PC-3 (cell line): ENCODE measurements around the gene ADAMTSL1. TPM values are rescaled to one million over a fixed set of nuclear protein-coding genes. Genes with fewer than 3 reads are reported as not detected.

Experiments used
- ATAC-seq: fragments of 200-7000 bp; cut with Tn5 transposase; 2 replicates; pipeline ENCODE4 v1.9.1; 2020; ENCODE audit warnings: mild to moderate bottlenecking, moderate library complexity
- BruUV-seq: library from RNA; stranded (reverse); fragments of 400-500 nt; replicated peaks from 2 replicates; lab custom pipeline; 2021; lab: Mats Ljungman, UMichigan
- CTCF ChIA-PET: fragments of 300-600 bp; sonication (Branson Sonifier 250); formaldehyde crosslinking; loops from one replicate; lab custom pipeline; 2022; ENCODE audit warnings: antibody characterized with exemption; lab: Charles Lee
- POLR2A ChIA-PET: fragments of 300-600 bp; sonication (Branson Sonifier 250); formaldehyde crosslinking; loops from one replicate; lab custom pipeline; 2022; ENCODE audit warnings: antibody characterized with exemption; ENCODE audit not compliant: unreplicated experiment; lab: Charles Lee
- DNase-seq: peaks from one replicate; pipeline ENCODE4 v3.0.0-alpha.2; 2015
- H2AFZ ChIP-seq: fragments of 300-600 bp; sonication (generic); 2 replicates; pipeline ENCODE4 v1.6.0; 2016; ENCODE audit warnings: antibody characterized with exemption, low read length
- H3F3A ChIP-seq: fragments of 300-600 bp; sonication (generic); one replicate; pipeline ENCODE4 v1.6.0; 2017; ENCODE audit warnings: antibody characterized with exemption, low read length, control low read depth, mild to moderate bottlenecking; ENCODE audit not compliant: unreplicated experiment
- H3K27ac ChIP-seq: fragments of 300-600 bp; sonication (generic); 2 replicates; pipeline ENCODE4 v1.5.1; 2016; ENCODE audit warnings: mild to moderate bottlenecking, low read length
- H3K27me3 ChIP-seq: fragments of 300-600 bp; sonication (generic); 2 replicates; pipeline ENCODE4 v1.6.1; 2016; ENCODE audit warnings: low read length, mixed read lengths
- H3K36me3 ChIP-seq: fragments of 300-600 bp; sonication (generic); 2 replicates; pipeline ENCODE4 v1.6.1; 2016; ENCODE audit warnings: low read depth, mixed run types, low read length, mixed read lengths
- H3K4me1 ChIP-seq: fragments of 300-600 bp; sonication (generic); 2 replicates; pipeline ENCODE4 v1.5.1; 2016; ENCODE audit warnings: low read length; ENCODE audit not compliant: insufficient read depth
- H3K4me2 ChIP-seq: fragments of 300-600 bp; sonication (generic); 2 replicates; pipeline ENCODE4 v1.6.0; 2016; ENCODE audit warnings: low read length
- H3K4me3 ChIP-seq: fragments of 300-600 bp; sonication (generic); 2 replicates; pipeline ENCODE4 v1.5.1; 2016; ENCODE audit warnings: mild to moderate bottlenecking, low read length, mixed read lengths
- H3K79me2 ChIP-seq: fragments of 300-600 bp; sonication (generic); 2 replicates; pipeline ENCODE4 v1.6.1; 2017; ENCODE audit warnings: low read length, mixed read lengths
- H3K9ac ChIP-seq: fragments of 300-600 bp; sonication (generic); 2 replicates; pipeline ENCODE4 v1.6.0; 2016; ENCODE audit warnings: mild to moderate bottlenecking, low read length
- H3K9me2 ChIP-seq: fragments of 300-600 bp; sonication (generic); replicated peaks from 2 replicates; pipeline ENCODE4 v1.6.1; 2016; ENCODE audit warnings: mixed run types, low read length, mixed read lengths
- H3K9me3 ChIP-seq: fragments of 300-600 bp; sonication (generic); 2 replicates; pipeline ENCODE4 v1.6.1; 2016; ENCODE audit warnings: low read length, mixed read lengths
- H4K20me1 ChIP-seq: fragments of 300-600 bp; sonication (generic); 2 replicates; pipeline ENCODE4 v1.6.1; 2016; ENCODE audit warnings: low read length, mixed read lengths
- EZH2 ChIP-seq: fragments of 300-600 bp; sonication (generic); IDR thresholded peaks from one replicate; pipeline ENCODE4 v1.6.1; 2017; ENCODE audit warnings: antibody characterized with exemption, mild to moderate bottlenecking, low read length; ENCODE audit not compliant: unreplicated experiment
- EZH2phosphoT487 ChIP-seq: fragments of 300-600 bp; sonication (generic); IDR thresholded peaks from 2 replicates; pipeline ENCODE4 v1.6.1; 2018; ENCODE audit warnings: mild to moderate bottlenecking, antibody characterized with exemption, low read length, borderline replicate concordance
- intact Hi-C: fragments of 100-400 bp; cut with micrococcal nuclease; formaldehyde crosslinking; loops from 2 replicates; pipeline ENCODE4 v1.9.0; 2023
- total RNA-seq: library from RNA; depleted of rRNA; stranded (reverse); fragments of >200 nt; gene quantifications from 2 replicates; pipeline ENCODE4 v1.2.3, GENCODE V29; 2014
- TF ChIP-seq, protein P1 (sequence below): fragments of 300-600 bp; sonication (generic); conservative IDR thresholded peaks from 2 replicates; pipeline ENCODE4 v1.5.1; 2017; ENCODE audit warnings: antibody characterized with exemption, low read depth, mild to moderate bottlenecking, low read length

ADAMTSL1 gene
- total RNA-seq, 1 experiment from 2014 or later = 0.26 TPM

DNA sequence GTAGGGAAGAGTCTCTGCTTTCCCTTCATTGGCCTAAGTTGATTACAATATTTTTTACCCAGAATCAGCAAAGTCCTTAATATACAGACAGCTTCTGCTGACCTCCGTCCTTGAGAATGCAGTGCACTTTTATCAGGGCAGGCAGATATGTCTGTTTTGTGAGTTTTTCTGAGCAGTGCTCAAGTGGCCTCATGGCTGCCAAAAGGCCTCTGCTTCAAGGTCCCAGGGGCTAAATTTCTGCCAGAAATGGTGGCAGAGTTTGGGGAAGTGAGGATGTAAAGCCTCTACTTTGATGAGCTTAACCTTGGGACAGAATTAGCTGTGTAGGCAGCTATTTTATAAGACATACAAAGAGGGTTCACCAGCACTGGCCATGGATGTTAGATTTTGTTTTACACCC, 275.8 kb downstream of the ADAMTSL1 start:
- DNase-seq (no peak), ATAC-seq (no peak)
- H3K9me3 ChIP-seq = no peaks in the 10 kb centered on the region
- no TSS peak for BruUV-seq
- H3F3A ChIP-seq = no peaks in the 10 kb centered on the region
- H3K79me2 ChIP-seq = no peaks in the 10 kb centered on the region
- intact Hi-C loops = no loop called here
- H3K9me2 ChIP-seq = no peaks in the 10 kb centered on the region
- no peaks in the 10 kb centered on the region for H3K4me1 ChIP-seq
- POLR2A ChIA-PET = no interaction called here
- no peak overlapping the region for H3K9ac ChIP-seq
- no peaks in the 10 kb centered on the region for H3K27me3 ChIP-seq
- CTCF ChIA-PET = no interaction called here
- H3K4me2 ChIP-seq = no peak overlapping the region
- no peak overlapping the region for H2AFZ ChIP-seq
- no peak overlapping the region for H3K27ac ChIP-seq
- H4K20me1 ChIP-seq = no peaks in the 10 kb centered on the region
- no peak overlapping the region for H3K4me3 ChIP-seq
- TF ChIP-seq EZH2 (no peak), EZH2phosphoT487 (no peak)
- TF ChIP-seq, protein P1, sequence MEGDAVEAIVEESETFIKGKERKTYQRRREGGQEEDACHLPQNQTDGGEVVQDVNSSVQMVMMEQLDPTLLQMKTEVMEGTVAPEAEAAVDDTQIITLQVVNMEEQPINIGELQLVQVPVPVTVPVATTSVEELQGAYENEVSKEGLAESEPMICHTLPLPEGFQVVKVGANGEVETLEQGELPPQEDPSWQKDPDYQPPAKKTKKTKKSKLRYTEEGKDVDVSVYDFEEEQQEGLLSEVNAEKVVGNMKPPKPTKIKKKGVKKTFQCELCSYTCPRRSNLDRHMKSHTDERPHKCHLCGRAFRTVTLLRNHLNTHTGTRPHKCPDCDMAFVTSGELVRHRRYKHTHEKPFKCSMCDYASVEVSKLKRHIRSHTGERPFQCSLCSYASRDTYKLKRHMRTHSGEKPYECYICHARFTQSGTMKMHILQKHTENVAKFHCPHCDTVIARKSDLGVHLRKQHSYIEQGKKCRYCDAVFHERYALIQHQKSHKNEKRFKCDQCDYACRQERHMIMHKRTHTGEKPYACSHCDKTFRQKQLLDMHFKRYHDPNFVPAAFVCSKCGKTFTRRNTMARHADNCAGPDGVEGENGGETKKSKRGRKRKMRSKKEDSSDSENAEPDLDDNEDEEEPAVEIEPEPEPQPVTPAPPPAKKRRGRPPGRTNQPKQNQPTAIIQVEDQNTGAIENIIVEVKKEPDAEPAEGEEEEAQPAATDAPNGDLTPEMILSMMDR = no peak
- no peaks in the 10 kb centered on the region for H3K36me3 ChIP-seq

DNA sequence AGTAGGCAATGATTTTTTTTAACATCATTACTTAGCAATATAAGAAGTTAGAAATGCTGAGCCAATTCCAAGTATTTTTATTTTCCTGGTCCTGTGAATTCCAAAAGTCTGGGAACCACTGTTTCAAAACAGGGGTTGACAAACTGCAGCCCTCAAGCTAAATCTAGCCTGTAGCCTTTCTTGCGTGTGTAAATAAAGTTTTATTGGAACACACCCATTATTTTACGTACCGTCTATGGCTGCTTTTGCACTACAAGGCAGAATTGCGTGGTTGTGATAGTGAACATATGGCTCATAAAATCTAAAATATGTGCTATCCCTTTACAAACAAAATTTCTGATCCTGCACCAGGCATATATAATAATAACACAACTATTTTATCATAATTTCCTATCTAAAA, 280.0 kb downstream of the ADAMTSL1 start:
- POLR2A ChIA-PET = no interaction called here
- BruUV-seq = no TSS peak
- intact Hi-C loops = no loop called here

DNA sequence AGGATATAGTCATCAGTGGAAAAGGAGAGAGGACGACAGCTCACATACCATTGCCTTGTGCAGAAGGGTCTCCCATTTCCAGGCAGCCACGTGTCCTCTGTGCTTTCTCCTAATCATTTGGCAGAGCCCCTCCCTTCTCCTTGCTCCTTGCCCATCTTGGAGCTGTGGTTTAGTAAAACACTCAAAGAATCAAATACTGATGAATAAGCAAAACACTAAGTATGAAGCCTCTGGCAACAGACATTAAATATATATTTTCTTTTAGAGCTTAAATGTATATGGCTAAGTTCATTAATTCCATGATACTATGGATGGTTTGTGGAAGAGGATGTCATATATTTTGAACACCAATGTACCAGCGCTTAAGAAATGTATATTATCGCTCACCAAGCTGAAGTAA, 280.6 kb downstream of the ADAMTSL1 start:
- Histone ChIP-seq H3K4me2 (no peak overlapping the region), H4K20me1 (no peaks in the 10 kb centered on the region), H2AFZ (no peak overlapping the region), H3K4me1 (no peaks in the 10 kb centered on the region), H3K27ac (no peak overlapping the region), H3K27me3 (no peaks in the 10 kb centered on the region), H3K9me2 (no peaks in the 10 kb centered on the region), H3F3A (no peaks in the 10 kb centered on the region), H3K9me3 (no peaks in the 10 kb centered on the region), H3K9ac (no peak overlapping the region), H3K79me2 (no peaks in the 10 kb centered on the region), H3K4me3 (no peak overlapping the region), H3K36me3 (no peaks in the 10 kb centered on the region)
- DNase-seq (no peak), ATAC-seq (no peak)
- TF ChIP-seq, protein P1 = no peak
- TF ChIP-seq EZH2phosphoT487 (no peak), EZH2 (no peak)
- BruUV-seq = no TSS peak
- ChIA-PET CTCF (no interaction called here), POLR2A (no interaction called here)
- intact Hi-C loops = no loop called here

More for the DNA sequence above, 280.0 kb downstream of the ADAMTSL1 start:
- Histone ChIP-seq H3K27ac (no peak overlapping the region), H4K20me1 (no peaks in the 10 kb centered on the region), H3K9ac (no peak overlapping the region), H3K4me3 (no peak overlapping the region), H3K79me2 (no peaks in the 10 kb centered on the region), H3K36me3 (no peaks in the 10 kb centered on the region), H3K4me1 (no peaks in the 10 kb centered on the region), H2AFZ (no peak overlapping the region), H3K4me2 (no peak overlapping the region), H3K9me2 (no peaks in the 10 kb centered on the region), H3F3A (no peaks in the 10 kb centered on the region), H3K27me3 (no peaks in the 10 kb centered on the region), H3K9me3 (no peaks in the 10 kb centered on the region)
- CTCF ChIA-PET = no interaction called here
- DNase-seq = no peak
- TF ChIP-seq EZH2 (no peak), EZH2phosphoT487 (no peak)
- TF ChIP-seq, protein P1 = no peak
- no peak for ATAC-seq
